Panc1 (cell line): ENCODE measurements around the gene TMED10. TPM values are rescaled to one million over a fixed set of nuclear protein-coding genes. Genes with fewer than 3 reads are reported as not detected.

Source experiments
- ATAC-seq: fragments of 200-7000 bp; cut with Tn5 transposase; 2 replicates; pipeline ENCODE4 v1.9.1; 2020; ENCODE audit warnings: mild to moderate bottlenecking, moderate library complexity
- BruUV-seq: library from RNA; stranded (reverse); fragments of 400-500 nt; replicated peaks from 2 replicates; lab custom pipeline; 2021; lab: Mats Ljungman, UMichigan
- CTCF ChIA-PET: fragments of 300-600 bp; sonication (Branson Sonifier 250); formaldehyde crosslinking; loops from one replicate; lab custom pipeline; 2022; ENCODE audit warnings: antibody characterized with exemption; lab: Charles Lee
- POLR2A ChIA-PET: fragments of 300-600 bp; sonication (Branson Sonifier 250); formaldehyde crosslinking; loops from one replicate; lab custom pipeline; 2022; ENCODE audit warnings: antibody characterized with exemption; lab: Charles Lee
- DNase-seq: peaks from one replicate; pipeline ENCODE4 v3.0.0-alpha.2; 2010; ENCODE audit warnings: low read depth, low spot score
- H3K27ac ChIP-seq: 2 replicates; pipeline ENCODE4 v1.5.1; 2011; ENCODE audit warnings: mild to moderate bottlenecking, low read length, inconsistent platforms
- H3K27me3 ChIP-seq: fragments of 200-500 bp; sonication (Bioruptor generic); 2 replicates; pipeline ENCODE4 v1.6.0; 2014; ENCODE audit warnings: low read length, inconsistent platforms; ENCODE audit not compliant: control insufficient read depth, insufficient read depth
- H3K36me3 ChIP-seq: fragments of 200-500 bp; sonication (Bioruptor generic); 2 replicates; pipeline ENCODE4 v1.5.1; 2014; ENCODE audit warnings: inconsistent platforms, mild to moderate bottlenecking, low read length, moderate library complexity; ENCODE audit not compliant: control insufficient read depth, insufficient read depth
- H3K4me1 ChIP-seq: 2 replicates; pipeline ENCODE4 v1.5.1; 2011; ENCODE audit warnings: inconsistent platforms, mild to moderate bottlenecking, low read length, moderate library complexity; ENCODE audit not compliant: control insufficient read depth, insufficient read depth
- H3K4me3 ChIP-seq, 2 experiments: 2 replicates each; pipeline ENCODE4 v1.5.1; 2011 to 2012; ENCODE audit warnings: low read depth in 2 of 2, low read length in 2 of 2, mild to moderate bottlenecking in 2 of 2, inconsistent platforms in 1 of 2, moderate library complexity in 1 of 2
- H3K9me3 ChIP-seq: fragments of 200-500 bp; sonication (Bioruptor generic); 2 replicates; pipeline ENCODE4 v1.5.1; 2014; ENCODE audit warnings: low read depth, mild to moderate bottlenecking, inconsistent platforms, low read length, moderate library complexity; ENCODE audit not compliant: control insufficient read depth, insufficient read depth
- CTCF ChIP-seq: fragments of 450-650 bp; IDR thresholded peaks from 2 replicates; pipeline ENCODE4 v1.5.1; 2017; ENCODE audit warnings: mild to moderate bottlenecking
- POLR2AphosphoS5 ChIP-seq: IDR thresholded peaks from 2 replicates; pipeline ENCODE4 v1.6.1; 2012; ENCODE audit warnings: mild to moderate bottlenecking, low read depth, low read length, moderate library complexity
- REST ChIP-seq, 2 experiments: IDR thresholded peaks; 2 replicates each; pipeline ENCODE4 v1.6.1; 2011 to 2012; ENCODE audit warnings: low read depth in 2 of 2, control low read depth in 1 of 2, low read length in 1 of 2, mild to moderate bottlenecking in 1 of 2, moderate library complexity in 1 of 2; ENCODE audit not compliant: insufficient read depth in 1 of 2
- SIN3A ChIP-seq: IDR thresholded peaks from 2 replicates; pipeline ENCODE4 v1.6.1; 2012; ENCODE audit warnings: low read depth, mild to moderate bottlenecking, low read length, moderate library complexity, borderline replicate concordance; ENCODE audit not compliant: insufficient read depth
- TCF7L2 ChIP-seq: IDR thresholded peaks from 2 replicates; pipeline ENCODE4 v1.6.1; 2011; ENCODE audit warnings: mild to moderate bottlenecking, low read depth, low read length, inconsistent platforms
- in situ Hi-C: cut with HindIII; loops from 2 replicates; pipeline ENCODE4 v1.10.0; 2016; ENCODE audit warnings: low sequenced_read_pairs, low pct_unique_long_range_greater_than_20kb
- intact Hi-C: fragments of 100-400 bp; cut with micrococcal nuclease; formaldehyde crosslinking; loops from one replicate; pipeline ENCODE4 v1.10.0; 2022; ENCODE audit not compliant: unreplicated experiment
- total RNA-seq: library from RNA; stranded (reverse); gene quantifications from one replicate; pipeline ENCODE4 v1.2.1, GENCODE V29; 2021; ENCODE audit not compliant: unreplicated experiment

The TMED10 gene
- total RNA-seq, 1 experiment from 2014 or later, result 183 TPM

DNA sequence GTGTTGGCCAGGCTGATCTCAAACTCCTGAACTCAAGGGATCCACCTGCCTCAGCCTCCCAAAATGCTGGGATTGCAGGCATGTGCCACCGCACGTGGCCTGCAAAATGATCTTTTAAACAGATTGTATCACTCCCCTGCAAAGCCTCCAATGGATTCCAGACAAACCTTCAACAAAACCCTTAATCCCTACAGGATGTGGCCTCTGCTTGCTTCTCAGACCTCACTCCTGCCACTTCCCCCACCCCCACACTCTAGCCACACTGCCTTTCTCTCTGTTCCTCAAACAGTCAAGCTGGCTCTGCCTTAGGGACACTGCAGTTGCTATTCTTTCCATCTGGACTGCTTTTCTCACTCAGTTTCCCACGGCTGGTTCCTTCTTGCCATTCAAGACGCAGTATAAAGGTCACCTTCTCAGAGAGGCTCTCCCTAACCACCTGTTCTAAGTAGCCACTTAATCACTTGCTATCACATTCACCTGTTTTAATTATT lies 47.3 kb upstream of the TMED10 start:
- no peak overlapping the region for H3K27ac ChIP-seq
- POLR2A ChIA-PET, result no interaction called here

GRCh38 chr14:75222208-75222701 lies 45.8 kb upstream of the TMED10 start:
- Histone ChIP-seq H3K4me1 (no peaks in the 10 kb centered on the region), H3K4me3 (no peak overlapping the region), H3K27me3 (no peaks in the 10 kb centered on the region), H3K36me3 (no peaks in the 10 kb centered on the region), H3K27ac (no peak overlapping the region), H3K9me3 (no peaks in the 10 kb centered on the region)
- DNase-seq, result no peak
- no peak for ATAC-seq
- POLR2A ChIA-PET, result interaction anchor here (0.7 to 1.1 kb wide), 2 partner anchors 16 to 51 kb away, joined by 4 to 6 read pairs; no protein-coding TSS in a partner anchor
- BruUV-seq, result no TSS peak
- no peak for TF ChIP-seq TCF7L2
- TF ChIP-seq POLR2AphosphoS5, result no peak
- TF ChIP-seq CTCF, result no peak
- TF ChIP-seq REST (IDR thresholded peaks at IDR 0.05; ENCODE audit: insufficient read depth in 1 of 2, low read depth in 2 of 2, low read length in 1 of 2), result no peak
- TF ChIP-seq SIN3A, result no peak
- intact Hi-C loops, result no loop called here
- CTCF ChIA-PET, result no interaction called here
- in situ Hi-C loops, result no loop called here

More for the DNA sequence above, 47.3 kb upstream of the TMED10 start:
- Histone ChIP-seq H3K36me3 (no peaks in the 10 kb centered on the region), H3K4me1 (no peaks in the 10 kb centered on the region), H3K27me3 (no peaks in the 10 kb centered on the region), H3K9me3 (no peaks in the 10 kb centered on the region), H3K4me3 (no peak overlapping the region)
- in situ Hi-C loops, result no loop called here
- CTCF ChIA-PET, result no interaction called here
- BruUV-seq, result no TSS peak
- no peak for TF ChIP-seq CTCF
- TF ChIP-seq SIN3A, result no peak
- TF ChIP-seq POLR2AphosphoS5, result no peak
- no peak for TF ChIP-seq TCF7L2
- no peak for TF ChIP-seq REST (IDR thresholded peaks at IDR 0.05; ENCODE audit: insufficient read depth in 1 of 2, low read depth in 2 of 2, low read length in 1 of 2)
- ATAC-seq (no peak), DNase-seq (no peak)
- intact Hi-C loops, result no loop called here
